Activated T-helper 17 cell treated with anti-CD3 and anti-CD28 coated beads, Interleukin-2, amount 50 U/mL, for 72 hours (primary cell): ENCODE measurements around the gene PKNOX2. TPM values are rescaled to one million over a fixed set of nuclear protein-coding genes. Genes with fewer than 3 reads are reported as not detected.
A peak's percentile ranks its signal among the peaks of the same experiment; 100 is the strongest.

Source experiments
- ATAC-seq: fragments of 150-1000 bp; cut with Tn5 transposase; replicated peaks from 2 replicates; pipeline ENCODE4 v1.10.0; 2021; ENCODE audit warnings: mild to moderate bottlenecking, moderate library complexity
- H3K27ac Mint-ChIP-seq: one replicate; pipeline ENCODE4 v1.8.0; 2022; ENCODE audit warnings: mixed read lengths
- H3K27me3 Mint-ChIP-seq: one replicate; pipeline ENCODE4 v1.8.0; 2022; ENCODE audit warnings: mixed read lengths
- H3K36me3 Mint-ChIP-seq: one replicate; pipeline ENCODE4 v1.8.0; 2022; ENCODE audit warnings: low read depth, mild to moderate bottlenecking, mixed read lengths
- H3K4me1 Mint-ChIP-seq: one replicate; pipeline ENCODE4 v1.8.0; 2022; ENCODE audit warnings: mixed read lengths
- H3K4me3 Mint-ChIP-seq: one replicate; pipeline ENCODE4 v1.8.0; 2022; ENCODE audit warnings: mild to moderate bottlenecking, mixed read lengths
- H3K9me3 Mint-ChIP-seq: one replicate; pipeline ENCODE4 v1.8.0; 2022; ENCODE audit warnings: mixed read lengths
- total RNA-seq, 2 donors: library from RNA; stranded (reverse); gene quantifications; one replicate each; pipeline ENCODE4 v1.2.3, GENCODE V29; 2022

The PKNOX2 gene
- not detected for total RNA-seq

- ATAC-seq, result peak; percentile 66
- Mint-ChIP-seq H3K4me3 (peak within 1 kb of the TSS; percentile 85), H3K36me3 (peaks cover 10% of the 10 kb centered on the region), H3K27me3 (peaks cover 59% of the 10 kb centered on the region), H3K4me1 (peaks cover 9% of the 10 kb centered on the region), H3K9me3 (no peaks in the 10 kb centered on the region), H3K27ac (no peak within 1 kb of the TSS)
These were observed at the start of gene PKNOX2 for GRCh38 chr11:125164422-125165110. Gene PKNOX2, plus strand, starts transcription at chr11:125164751. Its CDS starts 186,555 bp downstream, at chr11:125351306.

- peaks cover 29% of the 10 kb centered on the region for H3K27me3 Mint-ChIP-seq
- H3K27ac Mint-ChIP-seq, result peak overlapping the region; percentile 31
- no peak for ATAC-seq
- no peak overlapping the region for H3K4me3 Mint-ChIP-seq
- no peaks in the 10 kb centered on the region for H3K4me1 Mint-ChIP-seq
- no peaks in the 10 kb centered on the region for H3K9me3 Mint-ChIP-seq
- H3K36me3 Mint-ChIP-seq, result no peaks in the 10 kb centered on the region
These were observed 47.1 kb upstream of the PKNOX2 start for GRCh38 chr11:125117429-125117828.

- no peaks in the 10 kb centered on the region for H3K9me3 Mint-ChIP-seq
These were observed 41.2 kb upstream of the PKNOX2 start for GRCh38 chr11:125123194-125123946.

GRCh38 chr11:125123947-125124617 lies 40.5 kb upstream of the PKNOX2 start:
- Mint-ChIP-seq H3K27ac (no peak overlapping the region), H3K36me3 (no peaks in the 10 kb centered on the region), H3K4me1 (no peaks in the 10 kb centered on the region)

More at GRCh38 chr11:125123194-125123946, 41.2 kb upstream of the PKNOX2 start:
- Mint-ChIP-seq H3K27me3 (peaks cover 43% of the 10 kb centered on the region), H3K27ac (no peak overlapping the region), H3K4me1 (no peaks in the 10 kb centered on the region), H3K4me3 (no peak overlapping the region), H3K36me3 (no peaks in the 10 kb centered on the region)
- ATAC-seq, result no peak

GRCh38 chr11:125124618-125124992 lies 39.9 kb upstream of the PKNOX2 start:
- no peak for ATAC-seq
- Mint-ChIP-seq H3K9me3 (no peaks in the 10 kb centered on the region), H3K4me1 (no peaks in the 10 kb centered on the region), H3K27me3 (peaks cover 47% of the 10 kb centered on the region), H3K4me3 (no peak overlapping the region), H3K27ac (no peak overlapping the region), H3K36me3 (no peaks in the 10 kb centered on the region)

More at GRCh38 chr11:125123947-125124617, 40.5 kb upstream of the PKNOX2 start:
- no peaks in the 10 kb centered on the region for H3K9me3 Mint-ChIP-seq
- ATAC-seq, result peak; percentile 69
- H3K27me3 Mint-ChIP-seq, result peaks cover 43% of the 10 kb centered on the region
- peak overlapping the region; percentile 27 for H3K4me3 Mint-ChIP-seq

GRCh38 chr11:125128450-125128849 lies 36.1 kb upstream of the PKNOX2 start:
- peaks cover 49% of the 10 kb centered on the region for H3K27me3 Mint-ChIP-seq
- no peak overlapping the region for H3K27ac Mint-ChIP-seq
- H3K9me3 Mint-ChIP-seq, result no peaks in the 10 kb centered on the region
- H3K4me3 Mint-ChIP-seq, result no peak overlapping the region
- H3K4me1 Mint-ChIP-seq, result no peaks in the 10 kb centered on the region
- no peak for ATAC-seq
- no peaks in the 10 kb centered on the region for H3K36me3 Mint-ChIP-seq

GRCh38 chr11:125129316-125129993 lies 35.1 kb upstream of the PKNOX2 start:
- ATAC-seq, result no peak
- Mint-ChIP-seq H3K4me1 (no peaks in the 10 kb centered on the region), H3K4me3 (no peak overlapping the region), H3K27me3 (peaks cover 56% of the 10 kb centered on the region), H3K27ac (no peak overlapping the region), H3K9me3 (no peaks in the 10 kb centered on the region), H3K36me3 (no peaks in the 10 kb centered on the region)

- no peaks in the 10 kb centered on the region for H3K9me3 Mint-ChIP-seq
- H3K4me3 Mint-ChIP-seq, result no peak overlapping the region
- H3K36me3 Mint-ChIP-seq, result no peaks in the 10 kb centered on the region
- ATAC-seq, result no peak
- H3K27ac Mint-ChIP-seq, result no peak overlapping the region
- peaks cover 62% of the 10 kb centered on the region for H3K27me3 Mint-ChIP-seq
- no peaks in the 10 kb centered on the region for H3K4me1 Mint-ChIP-seq
These were observed 32.5 kb upstream of the PKNOX2 start for GRCh38 chr11:125132071-125132470.

- Mint-ChIP-seq H3K4me3 (no peak overlapping the region), H3K4me1 (no peaks in the 10 kb centered on the region), H3K9me3 (no peaks in the 10 kb centered on the region), H3K27ac (no peak overlapping the region), H3K27me3 (peaks cover 56% of the 10 kb centered on the region), H3K36me3 (no peaks in the 10 kb centered on the region)
- ATAC-seq, result no peak
These were observed 32.0 kb upstream of the PKNOX2 start for GRCh38 chr11:125132596-125132995.

- H3K4me3 Mint-ChIP-seq, result no peak overlapping the region
- H3K27ac Mint-ChIP-seq, result no peak overlapping the region
- H3K9me3 Mint-ChIP-seq, result no peaks in the 10 kb centered on the region
- H3K27me3 Mint-ChIP-seq, result peaks cover 41% of the 10 kb centered on the region
- H3K4me1 Mint-ChIP-seq, result no peaks in the 10 kb centered on the region
- no peak for ATAC-seq
- no peaks in the 10 kb centered on the region for H3K36me3 Mint-ChIP-seq
These were observed 28.6 kb upstream of the PKNOX2 start for GRCh38 chr11:125136001-125136400.

- Mint-ChIP-seq H3K4me3 (no peak overlapping the region), H3K27me3 (peaks cover 37% of the 10 kb centered on the region), H3K9me3 (no peaks in the 10 kb centered on the region), H3K27ac (no peak overlapping the region), H3K4me1 (peaks cover 5% of the 10 kb centered on the region), H3K36me3 (no peaks in the 10 kb centered on the region)
- no peak for ATAC-seq
These were observed 25.6 kb upstream of the PKNOX2 start for GRCh38 chr11:125138966-125139365.

- Mint-ChIP-seq H3K36me3 (no peaks in the 10 kb centered on the region), H3K4me3 (no peak overlapping the region), H3K27ac (no peak overlapping the region), H3K9me3 (no peaks in the 10 kb centered on the region), H3K27me3 (peaks cover 36% of the 10 kb centered on the region), H3K4me1 (peaks cover 5% of the 10 kb centered on the region)
- ATAC-seq, result no peak
These were observed 24.8 kb upstream of the PKNOX2 start for GRCh38 chr11:125139778-125140177.

GRCh38 chr11:125140233-125140632 lies 24.3 kb upstream of the PKNOX2 start:
- Mint-ChIP-seq H3K27ac (no peak overlapping the region), H3K27me3 (peaks cover 33% of the 10 kb centered on the region), H3K4me3 (no peak overlapping the region)

GRCh38 chr11:125141178-125141577 lies 23.4 kb upstream of the PKNOX2 start:
- Mint-ChIP-seq H3K4me1 (peaks cover 5% of the 10 kb centered on the region), H3K27me3 (peaks cover 32% of the 10 kb centered on the region), H3K36me3 (no peaks in the 10 kb centered on the region), H3K27ac (no peak overlapping the region), H3K9me3 (no peaks in the 10 kb centered on the region), H3K4me3 (no peak overlapping the region)
- ATAC-seq, result no peak

More at GRCh38 chr11:125140233-125140632, 24.3 kb upstream of the PKNOX2 start:
- H3K4me1 Mint-ChIP-seq, result peaks cover 5% of the 10 kb centered on the region
- ATAC-seq, result no peak
- no peaks in the 10 kb centered on the region for H3K36me3 Mint-ChIP-seq
- H3K9me3 Mint-ChIP-seq, result no peaks in the 10 kb centered on the region
